Trophoblast cell (in vitro differentiated cells and primary cell): Measurements from ENCODE around the gene ITPK1.

Experiments
- DNase-seq, 2 donors: peaks; one replicate each; pipeline ENCODE4 v3.0.0-alpha.2; 2016
- H2AFZ ChIP-seq: 2 replicates; pipeline ENCODE4 v1.6.1; 2013; ENCODE audit warnings: low read length, moderate library complexity, mild to moderate bottlenecking; ENCODE audit not compliant: insufficient read depth, poor library complexity
- H2AK5ac ChIP-seq: 2 replicates; pipeline ENCODE4 v1.6.1; 2013; ENCODE audit warnings: mild to moderate bottlenecking, low read length
- H2BK120ac ChIP-seq: 2 replicates; pipeline ENCODE4 v1.6.1; 2013; ENCODE audit warnings: low read length, mild to moderate bottlenecking, moderate library complexity; ENCODE audit not compliant: insufficient read depth, poor library complexity
- H2BK12ac ChIP-seq: 2 replicates; pipeline ENCODE4 v1.6.1; 2013; ENCODE audit warnings: mild to moderate bottlenecking, low read length, moderate library complexity
- H2BK5ac ChIP-seq: 2 replicates; pipeline ENCODE4 v1.6.1; 2013; ENCODE audit warnings: low read length, low read depth, moderate library complexity, mild to moderate bottlenecking; ENCODE audit not compliant: poor library complexity
- H3K14ac ChIP-seq: 2 replicates; pipeline ENCODE4 v1.6.1; 2013; ENCODE audit warnings: mild to moderate bottlenecking, low read length
- H3K18ac ChIP-seq: 2 replicates; pipeline ENCODE4 v1.6.1; 2013; ENCODE audit warnings: mild to moderate bottlenecking, low read length
- H3K23ac ChIP-seq: 2 replicates; pipeline ENCODE4 v1.6.1; 2013; ENCODE audit warnings: low read length
- H3K27ac ChIP-seq: 2 replicates; pipeline ENCODE4 v1.5.1; 2013; ENCODE audit warnings: low read depth, mild to moderate bottlenecking, inconsistent platforms, low read length, moderate library complexity
- H3K27me3 ChIP-seq: 2 replicates; pipeline ENCODE4 v1.6.1; 2013; ENCODE audit warnings: inconsistent platforms, mild to moderate bottlenecking, low read length, moderate library complexity; ENCODE audit not compliant: insufficient read depth
- H3K36me3 ChIP-seq, 2 experiments: 1 replicate in 1 of 2; 2 replicates in 1 of 2; pipeline ENCODE4 v1.6.1; 2013; ENCODE audit warnings: low read length in 2 of 2, mild to moderate bottlenecking in 2 of 2, moderate library complexity in 1 of 2; ENCODE audit not compliant: insufficient read depth in 2 of 2, control insufficient read depth in 1 of 2
- H3K4ac ChIP-seq: 2 replicates; pipeline ENCODE4 v1.6.1; 2013; ENCODE audit warnings: low read depth, mild to moderate bottlenecking, low read length, moderate library complexity
- H3K4me1 ChIP-seq, 2 experiments: 1 replicate in 1 of 2; 2 replicates in 1 of 2; pipeline ENCODE4 v1.6.1; 2013; ENCODE audit warnings: low read length in 2 of 2, mild to moderate bottlenecking in 2 of 2, moderate library complexity in 1 of 2; ENCODE audit not compliant: insufficient read depth in 2 of 2, control insufficient read depth in 1 of 2
- H3K4me2 ChIP-seq: 2 replicates; pipeline ENCODE4 v1.6.1; 2013; ENCODE audit warnings: inconsistent platforms, mild to moderate bottlenecking, low read length, moderate library complexity
- H3K4me3 ChIP-seq: 2 replicates; pipeline ENCODE4 v1.5.1; 2013; ENCODE audit warnings: mild to moderate bottlenecking, low read depth, low read length, inconsistent platforms
- H3K79me1 ChIP-seq: one replicate; pipeline ENCODE4 v1.6.1; 2013; ENCODE audit warnings: low read length
- H3K79me2 ChIP-seq: 2 replicates; pipeline ENCODE4 v1.6.1; 2013; ENCODE audit warnings: low read length, mild to moderate bottlenecking; ENCODE audit not compliant: control insufficient read depth, insufficient read depth, poor library complexity
- H3K9ac ChIP-seq: 2 replicates; pipeline ENCODE4 v1.6.1; 2013; ENCODE audit warnings: mild to moderate bottlenecking, low read length
- H3K9me3 ChIP-seq: 2 replicates; pipeline ENCODE4 v1.6.1; 2013; ENCODE audit warnings: low read depth, mild to moderate bottlenecking, control low read depth, inconsistent platforms, low read length; ENCODE audit not compliant: insufficient read depth
- H4K12ac ChIP-seq: 2 replicates; pipeline ENCODE4 v1.6.1; 2013; ENCODE audit warnings: low read depth, mild to moderate bottlenecking, low read length, moderate library complexity
- H4K8ac ChIP-seq: 2 replicates; pipeline ENCODE4 v1.6.1; 2013; ENCODE audit warnings: low read depth, mild to moderate bottlenecking, low read length, moderate library complexity
- H4K91ac ChIP-seq: one replicate; pipeline ENCODE4 v1.6.1; 2013; ENCODE audit warnings: low read depth, mild to moderate bottlenecking, low read length, moderate library complexity
- WGBS: extraction: QIAGEN DNeasy Blood & Tissue Kit; methylation state at CpG from one replicate; pipeline ENCODE4 v1.1.7; 2013; ENCODE audit warnings: missing lambda C conversion rate; ENCODE audit not compliant: insufficient read length, insufficient coverage; ENCODE audit errors: extremely low coverage; 5-methylcytosine and 5-hydroxymethylcytosine counted together

ITPK1 gene

DNA sequence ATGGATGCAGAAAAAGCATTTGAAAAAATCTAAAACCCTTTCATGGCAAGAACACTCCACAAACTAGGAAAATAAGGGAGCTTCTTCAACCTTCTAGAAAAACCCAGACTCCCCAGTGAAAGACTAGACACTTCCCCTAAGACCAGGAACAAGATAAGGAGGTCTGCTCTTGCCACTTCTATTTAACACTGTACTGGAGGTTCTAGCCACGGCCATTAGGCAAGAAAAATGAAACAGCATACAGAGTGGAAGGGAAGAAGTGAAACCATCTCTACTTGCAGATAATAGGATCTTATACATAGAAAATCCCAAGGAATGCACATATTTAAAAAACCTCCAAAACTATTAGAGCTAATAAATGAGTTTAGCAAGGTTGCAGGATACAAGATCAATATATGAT lies 150.4 kb downstream of the ITPK1 start:
- H2BK5ac ChIP-seq = no peak overlapping the region
- no peak overlapping the region for H3K14ac ChIP-seq
- no peaks in the 10 kb centered on the region for H3K79me1 ChIP-seq
- H3K27ac ChIP-seq = no peak overlapping the region
- no peak overlapping the region for H3K4ac ChIP-seq
- no peak overlapping the region for H3K23ac ChIP-seq
- WGBS = no CpG with 5 or more reads among the region's 1 CpG
- H2BK120ac ChIP-seq = no peak overlapping the region
- H3K4me1 ChIP-seq = peaks cover 2 to 6% of the 10 kb centered on the region in 2 experiments
- H2AFZ ChIP-seq = no peak overlapping the region
- H3K9me3 ChIP-seq = peaks cover 9% of the 10 kb centered on the region
- peaks cover 1% of the 10 kb centered on the region for H3K79me2 ChIP-seq
- H2BK12ac ChIP-seq = no peak overlapping the region
- H3K18ac ChIP-seq = no peak overlapping the region
- H3K36me3 ChIP-seq = no peaks in the 10 kb centered on the region
- no peak overlapping the region for H3K9ac ChIP-seq
- DNase-seq = no peak
- H3K4me3 ChIP-seq = no peak overlapping the region
- no peak overlapping the region for H4K8ac ChIP-seq
- H2AK5ac ChIP-seq = no peak overlapping the region
- no peak overlapping the region for H4K91ac ChIP-seq
- H3K4me2 ChIP-seq = no peak overlapping the region
- H3K27me3 ChIP-seq = no peaks in the 10 kb centered on the region
- H4K12ac ChIP-seq = no peak overlapping the region

DNA sequence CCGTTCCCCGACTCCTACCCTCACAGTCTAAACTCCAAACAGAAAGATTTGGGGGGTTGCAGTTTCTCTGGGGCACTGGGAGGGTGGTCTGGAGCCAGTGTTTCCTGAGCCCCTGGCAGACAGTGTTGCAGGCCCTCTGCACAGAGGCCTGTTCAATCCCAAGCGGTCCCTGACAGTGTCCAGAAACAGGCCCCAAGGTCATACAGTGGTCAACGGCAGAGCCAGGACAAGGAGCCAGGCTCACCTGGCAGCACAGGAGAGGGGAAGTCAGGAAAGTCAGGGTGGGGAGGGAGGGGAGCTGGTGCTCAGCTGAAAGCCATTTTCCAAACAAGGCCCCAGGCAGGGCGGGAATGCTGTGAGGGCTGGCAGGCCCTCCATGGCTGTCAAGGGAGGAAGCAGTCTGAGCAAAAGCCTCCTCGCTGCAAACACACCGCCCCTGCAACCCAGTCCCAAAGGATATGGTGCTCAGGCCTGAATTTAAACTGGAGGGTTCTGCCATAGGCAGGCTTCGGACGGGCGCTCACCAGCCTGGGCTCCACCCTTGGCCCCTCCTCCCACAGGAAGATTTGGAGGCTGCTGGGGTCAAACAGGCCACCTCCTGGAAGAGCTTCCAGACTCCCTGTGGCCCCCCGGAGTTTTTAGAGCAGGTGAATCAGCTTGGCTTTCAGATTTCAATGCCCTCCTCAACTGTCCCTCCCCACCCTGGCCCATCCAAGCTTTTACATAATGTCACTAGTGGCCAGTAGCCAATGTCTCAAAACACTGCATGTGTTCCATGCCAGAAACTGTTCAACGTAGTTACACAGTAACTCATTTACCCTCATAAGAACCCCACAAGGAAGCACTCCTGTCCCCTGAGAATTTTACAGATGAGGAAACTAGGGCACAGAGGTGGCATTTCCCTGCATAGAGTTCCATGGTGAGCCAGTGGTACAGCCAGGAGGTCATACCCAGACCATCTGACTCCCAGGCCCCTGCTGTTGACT lies 151.3 kb downstream of the ITPK1 start:
- H3K4me2 ChIP-seq = no peak overlapping the region
- no peak overlapping the region for H3K14ac ChIP-seq
- no peaks in the 10 kb centered on the region for H3K36me3 ChIP-seq
- no peak overlapping the region for H2AK5ac ChIP-seq
- no peak overlapping the region for H4K12ac ChIP-seq
- no peak overlapping the region for H3K9ac ChIP-seq
- H3K27me3 ChIP-seq = no peaks in the 10 kb centered on the region
- no peak overlapping the region for H4K91ac ChIP-seq
- no CpG with 5 or more reads among the region's 12 CpGs for WGBS
- no peak overlapping the region for H2AFZ ChIP-seq
- no peak overlapping the region for H3K23ac ChIP-seq
- peaks cover 1% of the 10 kb centered on the region for H3K79me2 ChIP-seq
- DNase-seq = no peak
- no peak overlapping the region for H3K27ac ChIP-seq
- H2BK120ac ChIP-seq = no peak overlapping the region
- H2BK12ac ChIP-seq = no peak overlapping the region
- no peak overlapping the region for H3K4me3 ChIP-seq
- H4K8ac ChIP-seq = no peak overlapping the region
- no peak overlapping the region for H2BK5ac ChIP-seq
- H3K9me3 ChIP-seq = peaks cover 7% of the 10 kb centered on the region
- no peaks in the 10 kb centered on the region for H3K79me1 ChIP-seq
- no peak overlapping the region for H3K18ac ChIP-seq
- peaks cover 2 to 6% of the 10 kb centered on the region in 2 experiments for H3K4me1 ChIP-seq
- H3K4ac ChIP-seq = no peak overlapping the region

- no peak overlapping the region for H3K9ac ChIP-seq
- no peak overlapping the region for H3K14ac ChIP-seq
- H3K79me2 ChIP-seq = peaks cover 1% of the 10 kb centered on the region
- no peak overlapping the region for H2BK5ac ChIP-seq
- H3K9me3 ChIP-seq = peaks cover 7% of the 10 kb centered on the region
- H3K36me3 ChIP-seq = no peaks in the 10 kb centered on the region
- no peak overlapping the region for H4K8ac ChIP-seq
- H3K4me1 ChIP-seq = peaks cover 2 to 10% of the 10 kb centered on the region in 2 experiments
- no peak overlapping the region for H2AK5ac ChIP-seq
- WGBS = no CpG with 5 or more reads among the region's 14 CpGs
- H4K91ac ChIP-seq = no peak overlapping the region
- no peak overlapping the region for H3K4me2 ChIP-seq
- H4K12ac ChIP-seq = no peak overlapping the region
- no peak overlapping the region for H2BK120ac ChIP-seq
- no peak overlapping the region for H3K4me3 ChIP-seq
- no peaks in the 10 kb centered on the region for H3K79me1 ChIP-seq
- no peak overlapping the region for H3K18ac ChIP-seq
- H3K27ac ChIP-seq = no peak overlapping the region
- no peak overlapping the region for H2BK12ac ChIP-seq
- H2AFZ ChIP-seq = no peak overlapping the region
- H3K23ac ChIP-seq = no peak overlapping the region
- no peaks in the 10 kb centered on the region for H3K27me3 ChIP-seq
- H3K4ac ChIP-seq = no peak overlapping the region
- no peak for DNase-seq
These were observed 152.2 kb downstream of the ITPK1 start for GRCh38 chr14:92963301-92964123.

GRCh38 chr14:92962831-92963095 lies 153.0 kb downstream of the ITPK1 start:
- Histone ChIP-seq H3K36me3 (peaks cover 2 to 4% of the 10 kb centered on the region in 2 experiments), H3K79me2 (peaks cover 1% of the 10 kb centered on the region), H3K27me3 (no peaks in the 10 kb centered on the region), H4K91ac (no peak overlapping the region), H3K9ac (no peak overlapping the region), H3K27ac (no peak overlapping the region), H3K4me3 (no peak overlapping the region), H3K4me1 (peaks cover 2 to 11% of the 10 kb centered on the region in 2 experiments), H3K9me3 (peaks cover 7% of the 10 kb centered on the region), H3K14ac (no peak overlapping the region), H2BK5ac (no peak overlapping the region), H3K79me1 (no peaks in the 10 kb centered on the region), H3K4ac (no peak overlapping the region), H3K4me2 (no peak overlapping the region), H4K12ac (no peak overlapping the region), H3K23ac (no peak overlapping the region), H2AFZ (no peak overlapping the region), H2BK120ac (no peak overlapping the region), H3K18ac (no peak overlapping the region), H4K8ac (no peak overlapping the region), H2BK12ac (no peak overlapping the region), H2AK5ac (no peak overlapping the region)
- WGBS = no CpG with 5 or more reads among the region's 11 CpGs
- DNase-seq = no peak
